Right lobe of liver (tissue), 4 donors: ENCODE data around the gene NXPE4.

Experiments used
- CTCF ChIP-seq, 4 donors: fragments of 200-600 bp in 3 of 4; fragments of 450-650 bp in 1 of 4; IDR thresholded peaks; one replicate each; pipeline versions ENCODE4 v1.5.1 to v1.8.0; 2016 to 2022; ENCODE audit warnings: antibody characterized with exemption in 4 of 4, mild to moderate bottlenecking in 2 of 4
- POLR2A ChIP-seq: fragments of 450-650 bp; IDR thresholded peaks from one replicate; pipeline ENCODE4 v1.6.1; 2017; ENCODE audit warnings: antibody characterized with exemption, mild to moderate bottlenecking
- donor health status: DM: no; HTN: no; CAD: no.
- donor health status: DM: no; HTN: no; CAD: no.
- donor health status: DM: no; HTN: yes; CAD: no.

- TF ChIP-seq CTCF (IDR thresholded peaks at IDR 0.05) (no peak), POLR2A (no peak)
Measured at GRCh38 chr11:114595571-114595970, at the start of gene NXPE4.
